22Rv1 (cell line): ENCODE results near the gene URB2.

Experiments used
- ZFX ChIP-seq: fragments of 450-650 bp; IDR thresholded peaks from 2 replicates; pipeline ENCODE4 v1.6.1; 2017; ENCODE audit warnings: antibody characterized with exemption, borderline replicate concordance
- TF ChIP-seq, protein P1 (sequence below): fragments of 450-650 bp; IDR thresholded peaks from 2 replicates; pipeline ENCODE4 v1.5.1; 2017; ENCODE audit warnings: mild to moderate bottlenecking

DNA sequence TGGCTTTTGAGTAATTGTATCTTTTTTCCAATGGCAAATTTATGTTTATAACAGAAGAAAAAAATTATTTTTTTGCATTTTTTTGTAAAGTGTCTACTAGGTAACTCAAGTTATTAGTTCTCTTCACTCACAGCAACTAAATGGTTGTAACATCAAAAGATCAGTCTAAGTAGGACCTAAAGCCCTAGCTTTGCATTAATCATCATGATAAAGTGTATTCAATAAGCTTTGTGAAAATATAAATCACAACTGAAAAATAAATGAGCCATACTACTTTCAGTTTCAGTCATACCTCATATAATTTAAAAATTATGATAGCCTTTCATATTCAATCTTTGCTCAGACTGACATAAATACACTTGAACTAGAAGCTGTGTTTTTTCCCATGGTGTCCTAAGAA, 7.0 kb upstream of the URB2 start:
- TF ChIP-seq, protein P1, sequence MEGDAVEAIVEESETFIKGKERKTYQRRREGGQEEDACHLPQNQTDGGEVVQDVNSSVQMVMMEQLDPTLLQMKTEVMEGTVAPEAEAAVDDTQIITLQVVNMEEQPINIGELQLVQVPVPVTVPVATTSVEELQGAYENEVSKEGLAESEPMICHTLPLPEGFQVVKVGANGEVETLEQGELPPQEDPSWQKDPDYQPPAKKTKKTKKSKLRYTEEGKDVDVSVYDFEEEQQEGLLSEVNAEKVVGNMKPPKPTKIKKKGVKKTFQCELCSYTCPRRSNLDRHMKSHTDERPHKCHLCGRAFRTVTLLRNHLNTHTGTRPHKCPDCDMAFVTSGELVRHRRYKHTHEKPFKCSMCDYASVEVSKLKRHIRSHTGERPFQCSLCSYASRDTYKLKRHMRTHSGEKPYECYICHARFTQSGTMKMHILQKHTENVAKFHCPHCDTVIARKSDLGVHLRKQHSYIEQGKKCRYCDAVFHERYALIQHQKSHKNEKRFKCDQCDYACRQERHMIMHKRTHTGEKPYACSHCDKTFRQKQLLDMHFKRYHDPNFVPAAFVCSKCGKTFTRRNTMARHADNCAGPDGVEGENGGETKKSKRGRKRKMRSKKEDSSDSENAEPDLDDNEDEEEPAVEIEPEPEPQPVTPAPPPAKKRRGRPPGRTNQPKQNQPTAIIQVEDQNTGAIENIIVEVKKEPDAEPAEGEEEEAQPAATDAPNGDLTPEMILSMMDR, result no peak
- TF ChIP-seq ZFX, result no peak
